Stimulated activated CD4-positive, alpha-beta T cell treated with anti-CD3 and anti-CD28 coated beads, Interleukin-12 subunit alpha, Interleukin-12 subunit beta, amount 100 ng/mL, for 4 hours (primary cell): ENCODE results near the gene ANXA2.
"Not testable (repeated sequence)": the region's sequence is repeated elsewhere in the genome, so short reads cannot be mapped to it uniquely, and the experiment has no call there.

Experiments used
- DNase-seq: peaks from one replicate; pipeline ENCODE4 v3.0.0-alpha.2; 2020

The ANXA2 gene

GRCh38 chr15:60408463-60408981 is 10.7 kb upstream of the ANXA2 start:
- DNase-seq: no peak

GRCh38 chr15:60407415-60407805 is 9.6 kb upstream of the ANXA2 start:
- DNase-seq: no peak

GRCh38 chr15:60406513-60407414 is 9.0 kb upstream of the ANXA2 start:
- DNase-seq: no peak

GRCh38 chr15:60405399-60405798 is 7.6 kb upstream of the ANXA2 start:
- DNase-seq: no peak

GRCh38 chr15:60404351-60404750 is 6.6 kb upstream of the ANXA2 start:
- not testable (repeated sequence) for DNase-seq

- DNase-seq: no peak
These were observed 3.2 kb upstream of the ANXA2 start for GRCh38 chr15:60400944-60401343.

GRCh38 chr15:60399931-60400330 is 2.1 kb upstream of the ANXA2 start:
- DNase-seq: no peak

GRCh38 chr15:60399246-60399915 is 1.6 kb upstream of the ANXA2 start:
- DNase-seq: no peak

GRCh38 chr15:60396958-60397771 is 621 bp downstream of the ANXA2 start:
- DNase-seq: peak; percentile 25

GRCh38 chr15:60396560-60396957 is 1.2 kb downstream of the ANXA2 start:
- no peak for DNase-seq

GRCh38 chr15:60396100-60396499 is 1.7 kb downstream of the ANXA2 start:
- no peak for DNase-seq

- DNase-seq: no peak
These were observed 2.3 kb downstream of the ANXA2 start for GRCh38 chr15:60395276-60396011.

GRCh38 chr15:60394689-60395097 is 3.1 kb downstream of the ANXA2 start:
- no peak for DNase-seq

- DNase-seq: no peak
These were observed 4.6 kb downstream of the ANXA2 start for GRCh38 chr15:60392986-60393790.

GRCh38 chr15:60392601-60392985 is 5.2 kb downstream of the ANXA2 start:
- no peak for DNase-seq

GRCh38 chr15:60391722-60392315 is 6.0 kb downstream of the ANXA2 start:
- no peak for DNase-seq

GRCh38 chr15:60390871-60391501 is 6.8 kb downstream of the ANXA2 start:
- DNase-seq: no peak

GRCh38 chr15:60390231-60390630 is 7.6 kb downstream of the ANXA2 start:
- DNase-seq: no peak

GRCh38 chr15:60389261-60390077 is 8.3 kb downstream of the ANXA2 start:
- no peak for DNase-seq

GRCh38 chr15:60387321-60387720 is 10.5 kb downstream of the ANXA2 start:
- DNase-seq: no peak
